DMS53 treated with DMSO at 0.1 percent for 48 hours (cell line): ENCODE results near the gene CMTM7.
"Not testable (repeated sequence)": the region's sequence is repeated elsewhere in the genome, so short reads cannot be mapped to it uniquely, and the experiment has no call there.

Source experiments
- DNase-seq: peaks from one replicate; lab custom pipeline; 2025; ENCODE audit not compliant: unreplicated experiment; lab: John Stamatoyannopoulos, UW

Gene CMTM7

DNA sequence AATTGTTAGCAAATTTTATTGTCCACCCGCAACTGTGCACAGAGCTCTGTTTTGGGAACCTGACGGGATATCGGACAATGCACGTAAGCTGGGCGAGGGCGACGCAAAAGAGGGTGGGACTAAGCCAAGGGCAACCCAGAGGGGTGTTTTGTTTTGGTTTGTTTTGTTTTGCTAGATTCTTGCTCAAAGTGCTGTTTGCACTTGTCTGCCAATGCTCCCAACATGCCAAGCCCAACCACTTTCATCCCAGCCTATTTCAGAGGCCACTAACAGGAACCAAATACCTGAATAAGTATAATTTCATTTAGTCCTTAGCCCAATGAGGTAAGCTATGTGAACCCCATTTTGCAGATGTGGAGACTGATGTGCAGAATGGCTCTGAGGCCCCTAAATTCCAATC, 9.7 kb upstream of the CMTM7 start:
- no peak for DNase-seq

DNA sequence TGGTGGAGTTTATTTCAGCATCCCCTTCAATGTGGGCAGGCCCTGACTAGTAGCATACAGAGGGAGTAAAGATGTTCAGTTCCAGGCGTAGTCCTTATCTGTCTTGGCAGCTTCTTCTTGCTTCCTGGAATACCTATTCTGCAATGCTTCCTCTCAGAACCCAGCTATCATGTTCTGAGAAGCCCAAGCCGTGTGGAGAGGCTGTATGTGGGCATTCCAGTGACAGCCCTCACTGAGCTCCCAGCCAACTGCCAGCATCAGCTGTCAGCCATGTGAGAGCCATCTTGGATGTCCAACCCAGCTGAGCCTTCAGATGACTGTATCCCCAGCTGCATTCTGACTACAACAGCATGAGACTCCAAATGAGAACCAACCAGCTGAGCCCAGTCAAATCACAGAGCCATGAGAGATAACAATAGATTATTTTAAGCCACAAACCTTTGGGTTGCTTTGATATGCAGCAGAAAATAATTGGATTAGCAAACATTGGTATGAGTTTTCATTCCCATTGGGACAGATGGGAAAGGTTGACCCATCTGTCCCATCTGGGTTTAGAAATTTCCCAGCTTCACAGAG, 8.4 kb upstream of the CMTM7 start:
- DNase-seq: no peak

DNA sequence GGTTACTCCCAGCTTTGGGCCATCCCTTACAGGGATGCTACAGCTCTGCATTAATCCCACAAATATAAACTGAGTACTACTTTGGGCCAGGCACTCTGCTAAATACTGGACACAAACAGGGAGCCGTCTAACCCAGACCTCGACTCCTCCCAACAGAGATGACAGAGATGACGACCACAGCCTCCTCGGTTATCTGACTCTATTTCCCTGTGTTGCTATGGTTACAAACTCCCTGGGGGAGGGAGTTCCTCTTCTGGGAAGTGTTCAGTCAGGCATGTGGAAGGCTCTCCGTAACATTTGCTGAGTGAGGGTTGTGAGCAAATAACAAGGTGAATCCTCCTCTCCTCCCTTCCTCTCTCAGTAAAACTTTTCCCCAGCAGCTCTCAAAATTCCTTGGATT, 6.7 kb upstream of the CMTM7 start:
- DNase-seq: no peak

DNA sequence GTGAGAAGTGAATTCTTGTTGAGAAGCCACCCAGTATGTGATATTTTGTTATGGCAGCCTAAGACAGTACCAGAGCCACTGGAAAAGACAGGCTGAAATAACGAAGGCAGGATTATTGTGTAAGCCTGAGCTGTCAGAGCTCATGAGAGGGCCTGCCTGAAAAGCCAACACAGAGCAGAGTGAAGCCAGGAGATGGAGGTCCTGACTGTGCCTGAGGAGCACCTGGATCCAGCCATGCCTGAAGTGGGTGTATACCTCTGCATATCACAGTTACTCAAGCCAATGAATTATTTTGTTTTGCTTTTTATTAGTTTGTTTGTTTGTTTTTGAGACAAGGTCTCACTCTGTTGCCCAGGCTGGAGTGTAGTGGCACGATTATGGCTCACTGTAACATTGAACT, 4.1 kb upstream of the CMTM7 start:
- no peak for DNase-seq

DNA sequence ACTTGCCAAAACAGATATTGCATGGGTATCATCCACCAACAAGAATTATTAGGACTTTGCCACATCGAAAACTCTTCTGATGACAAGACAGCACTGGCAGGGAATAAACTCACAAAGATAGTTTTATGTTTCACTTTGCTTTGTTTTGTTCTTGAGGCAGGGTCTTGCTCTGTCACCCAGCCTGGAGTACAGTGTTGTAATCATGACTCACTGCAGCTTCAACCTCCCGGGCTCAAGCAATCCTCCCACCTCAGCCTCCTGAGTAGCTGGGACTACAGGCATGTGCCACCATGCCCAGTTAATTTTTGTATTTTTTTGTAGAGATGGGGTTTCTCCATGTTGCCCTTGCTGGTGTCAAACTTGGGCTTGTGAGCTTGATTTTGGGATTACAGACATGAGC, 2.1 kb upstream of the CMTM7 start:
- not testable (repeated sequence) for DNase-seq

DNA sequence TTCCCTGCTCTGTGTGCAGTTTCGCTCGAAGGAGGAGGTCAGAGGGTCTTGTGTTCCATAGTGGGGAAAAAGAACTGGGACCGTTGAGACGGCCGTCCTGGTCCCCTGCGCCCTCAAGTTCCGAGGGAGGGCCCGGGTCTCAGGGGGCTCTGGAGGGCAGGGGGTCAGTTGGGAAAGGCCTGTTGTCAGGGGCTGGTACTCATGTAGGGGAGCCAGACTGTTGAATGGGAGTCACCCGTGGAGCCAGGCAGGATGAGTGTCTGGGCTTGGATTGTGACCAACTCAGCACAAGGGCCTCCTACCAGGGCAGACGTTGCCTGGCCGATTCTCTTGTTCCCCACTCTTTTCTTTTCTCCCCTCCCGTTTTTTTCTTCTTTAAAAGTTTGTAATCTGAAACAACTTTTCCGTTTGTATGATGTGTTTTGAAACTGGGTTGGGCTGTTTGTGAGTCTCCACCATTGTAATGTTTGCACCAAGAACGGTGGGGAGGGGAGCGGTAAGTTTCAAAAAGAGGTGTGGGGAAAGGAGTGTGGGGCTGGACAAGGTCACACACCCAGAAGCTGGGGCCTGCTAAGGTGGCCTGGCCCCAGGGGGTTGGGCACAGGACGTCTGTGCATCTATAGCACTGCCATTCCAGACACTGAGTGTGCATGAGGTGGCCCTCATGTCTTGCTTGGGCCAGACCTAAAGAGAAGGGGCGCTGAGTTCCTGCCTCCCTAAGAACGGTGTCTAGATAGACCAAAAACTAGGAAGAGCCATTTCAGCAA, 1.1 kb downstream of the CMTM7 start:
- no peak for DNase-seq

DNA sequence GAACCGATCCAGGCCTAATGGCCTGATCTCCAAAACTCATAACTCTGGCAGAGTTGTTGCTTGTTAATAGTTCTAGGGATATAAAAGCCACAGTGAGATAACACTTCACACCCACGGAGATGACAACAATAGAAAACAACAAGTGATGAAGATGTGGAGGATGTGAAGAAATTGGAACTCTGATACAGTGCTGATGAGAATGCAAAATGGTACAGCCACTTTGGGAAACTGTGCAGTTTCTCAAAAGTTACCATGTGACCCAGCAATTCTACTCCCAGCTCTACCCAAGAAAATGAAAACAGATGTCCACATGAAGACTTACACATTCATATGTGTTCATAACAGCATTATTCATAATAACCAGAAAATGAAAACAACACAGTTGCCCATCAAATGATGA, 3.8 kb downstream of the CMTM7 start:
- DNase-seq: no peak

DNA sequence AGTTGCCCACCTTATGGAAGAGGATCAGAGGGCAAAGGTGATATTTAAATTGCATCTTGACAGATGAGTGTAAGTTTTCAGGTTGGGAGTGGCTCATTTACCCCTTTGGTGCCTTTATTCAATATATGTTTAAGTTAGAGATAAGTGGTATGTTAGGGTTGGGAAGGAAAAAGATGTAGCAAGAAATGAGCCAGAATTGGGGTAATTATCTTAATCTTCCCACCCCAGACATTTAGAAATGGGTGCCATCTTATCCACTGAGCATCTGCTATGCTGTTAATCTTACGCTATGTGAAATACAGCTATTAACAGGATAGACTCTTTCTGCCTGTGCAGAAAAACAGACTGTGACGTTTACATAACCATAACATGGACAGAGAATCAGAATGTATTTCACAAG, 6.3 kb downstream of the CMTM7 start:
- no peak for DNase-seq

DNA sequence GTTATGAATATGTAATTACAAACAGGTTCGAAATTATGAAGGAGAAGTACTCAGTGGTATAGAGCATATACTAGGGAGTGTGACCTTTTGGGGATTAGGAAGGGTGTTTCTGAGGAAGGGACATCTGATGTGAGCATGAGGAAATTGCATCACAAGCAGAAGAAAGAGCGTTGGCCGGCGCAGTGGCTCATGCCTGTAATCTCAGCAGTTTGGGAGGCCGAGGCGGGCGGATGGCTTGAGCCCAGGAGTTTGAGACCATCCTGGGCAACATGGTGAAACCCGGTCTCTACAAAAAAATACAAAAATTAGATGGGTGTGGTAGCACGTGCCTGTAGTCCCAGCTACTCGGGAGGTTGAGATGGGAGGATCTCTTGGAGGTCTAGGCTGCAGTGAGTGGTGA, 6.9 kb downstream of the CMTM7 start:
- no peak for DNase-seq

DNA sequence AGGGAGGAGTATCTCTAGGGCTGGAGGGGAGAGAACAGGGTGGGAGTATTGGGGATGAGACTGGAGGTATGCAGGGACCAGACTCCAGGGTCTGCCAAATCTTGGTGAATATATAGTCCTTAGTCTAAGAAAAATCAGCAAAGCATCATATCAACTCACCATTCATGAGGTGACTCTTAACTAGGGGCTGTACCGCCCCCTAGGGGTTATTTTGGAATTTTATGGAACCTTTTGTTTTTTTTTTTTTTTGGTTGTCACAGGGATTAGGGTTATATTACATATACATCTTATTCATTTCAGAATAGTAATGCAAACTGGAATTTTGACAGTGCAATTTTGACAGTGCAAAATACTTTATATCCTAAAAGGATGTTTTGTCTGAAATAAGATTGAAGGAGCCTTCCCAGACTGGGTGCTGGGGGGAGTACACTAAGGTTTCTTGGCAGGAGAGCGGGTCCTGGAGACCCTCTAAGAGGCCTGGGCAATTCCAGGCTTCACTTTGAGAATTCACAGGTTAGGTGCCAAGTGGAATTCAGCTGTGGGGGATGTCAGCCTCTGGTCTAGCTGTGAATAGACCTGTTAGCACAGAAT, 7.5 kb downstream of the CMTM7 start:
- DNase-seq: no peak

DNA sequence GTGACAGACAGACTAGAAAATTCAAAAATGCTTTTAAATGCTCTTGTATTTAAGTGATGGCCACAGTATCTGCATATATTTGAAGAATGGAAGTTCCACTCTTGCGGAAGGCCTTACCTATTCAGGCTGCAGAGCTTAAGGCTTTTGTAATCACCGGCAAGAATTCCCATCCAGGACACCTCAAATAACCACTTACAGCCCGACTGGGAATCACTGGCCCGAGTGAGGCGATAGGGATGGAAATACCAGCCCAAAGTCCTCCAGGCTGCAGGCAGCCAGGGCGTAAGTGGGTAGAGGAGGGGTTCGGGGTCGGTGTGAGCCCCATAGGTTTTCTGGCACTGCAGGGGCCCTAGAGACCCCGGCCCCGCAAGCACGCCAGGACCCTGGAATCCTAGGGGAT, 9.5 kb downstream of the CMTM7 start:
- DNase-seq: no peak

DNA sequence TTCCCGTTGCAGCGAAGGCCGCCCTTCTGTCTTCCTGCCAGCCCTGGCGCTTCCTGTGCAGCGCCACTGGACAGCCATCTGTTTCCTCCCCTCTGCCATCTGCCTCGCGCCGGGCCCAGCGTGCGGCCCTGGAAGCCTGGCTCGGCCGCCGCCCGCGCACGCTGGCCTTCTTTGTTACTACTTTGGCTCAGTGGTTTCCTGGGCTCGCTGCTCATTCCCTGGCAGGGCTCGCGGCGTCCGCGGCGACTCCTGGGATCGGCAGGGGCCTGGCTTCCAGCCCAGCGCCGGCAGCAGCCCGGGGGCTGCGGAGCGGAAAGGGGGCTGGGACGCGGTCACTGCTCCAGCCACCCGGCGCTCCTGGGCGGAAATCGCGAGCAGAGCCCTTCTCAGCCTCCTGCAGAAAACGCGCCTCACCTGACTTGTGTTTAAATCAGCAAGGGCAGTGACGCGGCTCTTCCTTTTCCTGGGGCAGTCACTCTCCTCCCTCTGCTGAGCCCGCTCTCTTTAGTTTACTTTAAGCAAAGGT, 10.0 kb downstream of the CMTM7 start:
- peak; percentile 30 for DNase-seq

DNA sequence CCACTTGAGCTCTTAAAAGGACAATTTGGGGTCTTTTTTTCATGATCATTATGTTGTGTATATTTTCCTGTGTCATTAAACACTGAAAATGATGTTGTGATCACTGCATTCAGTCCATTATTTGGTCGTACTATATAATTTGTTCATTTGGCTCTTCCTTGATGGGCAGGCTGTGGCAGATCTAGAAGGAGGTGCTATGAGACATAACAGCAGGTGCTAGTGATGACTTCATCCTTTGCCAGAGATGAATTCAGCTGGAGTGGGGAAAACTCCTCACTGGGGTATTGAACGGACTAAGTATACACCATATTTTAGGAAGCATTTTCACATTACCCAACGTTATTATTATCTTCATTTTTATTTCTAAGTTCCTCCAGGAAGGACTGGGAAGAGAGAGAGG, 12.0 kb downstream of the CMTM7 start:
- no peak for DNase-seq

DNA sequence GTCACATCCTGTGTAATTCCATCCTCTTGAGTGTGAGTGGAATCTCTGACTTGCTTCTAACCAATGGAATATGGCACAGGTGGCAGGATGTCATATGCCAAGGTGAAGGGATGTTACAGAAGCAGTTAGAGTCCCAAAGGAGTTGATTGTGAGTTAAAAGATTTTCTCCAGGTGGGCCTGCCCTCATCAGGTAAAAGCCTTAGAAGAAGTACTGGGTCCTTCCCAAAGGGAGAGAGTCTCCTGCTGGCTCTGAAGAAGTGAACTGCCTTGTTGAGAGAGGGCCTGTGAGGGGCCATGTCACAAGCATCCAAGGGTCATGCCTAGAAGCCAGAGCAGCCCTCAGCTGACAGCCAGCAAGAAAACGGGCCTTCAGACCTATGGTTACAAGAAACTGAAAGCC, 13.1 kb downstream of the CMTM7 start:
- DNase-seq: no peak

DNA sequence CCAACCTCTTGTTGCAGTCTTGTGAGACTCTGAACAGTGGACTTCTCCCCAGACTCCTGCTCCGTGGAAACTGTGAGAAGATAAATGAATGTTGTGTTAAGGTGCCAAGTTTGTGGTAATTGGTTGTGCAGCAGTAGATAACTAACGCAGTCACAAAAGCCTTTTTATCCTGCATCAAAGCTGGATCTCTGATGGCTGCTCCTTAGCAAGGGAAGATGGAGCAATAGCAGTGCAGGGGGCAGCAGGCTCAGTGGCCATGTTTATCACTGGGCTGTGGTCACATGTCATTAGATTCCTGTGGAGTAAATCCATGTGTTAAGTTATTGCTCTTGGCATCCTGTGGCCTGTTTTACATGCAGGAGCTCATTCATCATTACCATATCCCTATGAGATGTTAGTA, 13.5 kb downstream of the CMTM7 start:
- no peak for DNase-seq

DNA sequence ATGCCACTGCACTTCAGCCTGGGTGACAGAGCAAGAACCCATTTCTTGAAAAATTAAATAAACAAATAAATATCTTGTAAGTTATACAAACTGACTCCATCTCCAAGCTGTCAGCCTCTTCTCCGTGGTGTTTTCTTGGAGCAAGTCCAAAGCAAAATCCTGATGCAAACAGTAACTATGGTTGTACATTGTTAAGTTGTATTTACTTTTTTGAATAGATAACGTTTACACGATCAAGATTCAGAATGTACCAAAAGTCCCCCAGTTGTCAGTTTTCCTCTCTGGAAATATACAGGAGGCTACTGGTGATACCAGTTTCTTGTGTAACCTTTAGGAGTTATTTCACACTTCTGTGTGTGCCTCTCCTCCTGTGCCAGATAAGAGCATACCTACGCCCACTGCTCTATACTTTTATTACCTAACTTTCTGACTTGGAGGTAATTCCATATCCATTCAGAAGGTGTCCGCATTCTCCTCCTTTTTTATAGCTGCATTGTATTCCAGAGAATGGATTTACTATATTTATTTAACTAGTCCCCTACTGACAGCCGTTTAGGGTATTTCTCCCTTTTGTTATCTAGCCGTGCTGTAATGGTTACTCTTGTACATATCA, 14.2 kb downstream of the CMTM7 start:
- no peak for DNase-seq

DNA sequence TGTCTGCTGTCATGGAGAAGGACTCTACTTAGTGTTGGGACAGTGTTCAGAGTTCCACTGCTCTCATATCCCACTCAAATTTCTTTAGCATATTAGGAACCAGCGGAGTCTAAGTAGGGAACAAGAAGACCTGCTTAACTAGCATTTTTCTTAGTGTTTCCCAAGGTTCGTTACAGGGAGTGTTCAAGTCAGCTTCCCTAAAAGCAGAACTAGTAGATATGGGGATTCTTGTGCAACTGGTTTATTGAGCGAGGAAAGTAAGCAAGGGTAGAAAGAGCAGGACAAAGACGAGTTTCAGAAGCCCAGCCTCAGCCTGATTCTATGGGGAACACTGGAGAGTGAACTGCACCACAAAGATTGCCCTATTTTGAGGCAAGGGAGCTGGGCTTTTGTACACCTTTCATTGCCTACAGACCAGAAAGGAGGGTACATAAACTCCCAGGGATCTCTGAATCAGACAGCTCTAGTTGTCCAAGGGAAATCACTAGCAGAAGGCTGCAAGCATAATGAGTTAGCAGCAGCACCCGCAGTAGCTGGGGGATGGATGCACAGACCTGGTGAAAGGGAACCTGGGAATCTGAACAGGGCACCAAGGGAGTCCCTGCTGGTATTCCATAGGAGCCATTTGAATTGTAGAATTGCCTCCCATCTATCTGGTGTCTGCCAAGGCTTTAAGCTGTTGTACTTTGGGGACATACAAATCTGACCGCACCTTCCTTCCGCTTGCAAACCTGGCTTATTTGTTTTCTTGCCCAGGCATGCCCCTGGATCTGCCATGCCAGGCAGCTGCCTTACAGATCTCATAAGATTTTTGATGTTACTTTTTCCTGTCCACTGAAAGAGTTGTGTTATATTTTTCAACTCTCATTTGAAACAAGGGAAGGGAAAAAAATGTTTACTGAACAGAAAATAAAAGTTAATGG, 15.1 kb downstream of the CMTM7 start:
- no peak for DNase-seq

DNA sequence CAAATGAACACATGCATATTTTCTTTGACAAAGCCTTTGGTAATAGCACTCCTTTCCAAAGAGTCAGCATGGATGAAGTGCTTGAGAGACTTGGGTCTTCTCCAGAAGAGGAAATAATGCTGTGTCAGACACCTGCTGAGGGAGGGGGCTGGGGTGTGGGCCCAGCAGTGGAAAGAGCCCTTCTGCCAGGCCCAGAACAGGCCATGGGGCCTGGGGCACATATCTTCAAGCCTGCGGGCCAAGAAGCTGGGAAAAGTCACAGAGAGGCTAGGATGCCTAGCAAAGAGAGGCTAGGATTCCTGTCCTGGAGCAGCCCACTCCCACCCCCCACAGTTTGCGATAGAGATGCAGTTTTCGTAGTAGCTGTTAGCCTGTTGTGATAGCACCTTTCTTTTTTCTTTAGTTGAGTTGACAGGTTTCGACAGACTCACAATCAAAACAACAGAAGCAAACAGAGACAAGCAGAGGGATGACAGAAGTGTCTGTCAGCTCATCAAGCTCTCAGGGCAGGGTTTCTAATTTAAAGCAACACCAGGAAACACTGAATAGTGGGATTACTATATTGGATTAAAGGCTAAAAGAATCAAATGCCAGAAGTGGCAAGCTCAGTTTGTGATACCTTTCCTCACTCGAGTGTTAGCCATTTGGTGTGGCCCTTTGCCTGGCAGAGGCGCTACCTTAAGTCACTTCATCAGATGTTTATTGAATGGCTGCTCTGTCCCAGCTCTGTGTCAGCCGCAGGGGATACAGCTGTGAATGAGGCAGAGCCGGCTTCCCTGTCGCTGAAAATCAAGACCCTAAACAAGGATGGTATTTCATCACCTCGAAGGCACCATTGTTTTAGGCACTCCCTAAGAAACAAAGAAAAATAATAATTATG, 19.0 kb downstream of the CMTM7 start:
- no peak for DNase-seq

DNA sequence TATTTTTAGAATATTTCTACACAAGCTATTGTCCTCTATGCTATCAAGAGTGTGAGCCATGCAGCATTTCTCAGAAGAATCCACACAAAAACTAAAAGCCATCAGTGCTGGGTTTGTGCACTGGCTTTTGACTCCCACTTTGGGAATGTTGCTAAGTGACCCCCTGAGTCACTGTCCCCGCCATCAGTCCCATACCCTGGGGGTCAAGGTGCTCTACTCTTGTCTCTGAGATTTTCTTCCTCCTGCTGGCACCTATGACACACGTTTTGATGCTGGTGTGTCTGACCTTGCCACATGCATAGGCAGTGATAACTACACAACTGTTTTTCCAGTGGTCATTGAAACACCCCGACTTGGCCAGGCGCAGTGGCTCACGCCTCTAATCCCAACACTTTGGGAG, 19.8 kb downstream of the CMTM7 start:
- DNase-seq: no peak

DNA sequence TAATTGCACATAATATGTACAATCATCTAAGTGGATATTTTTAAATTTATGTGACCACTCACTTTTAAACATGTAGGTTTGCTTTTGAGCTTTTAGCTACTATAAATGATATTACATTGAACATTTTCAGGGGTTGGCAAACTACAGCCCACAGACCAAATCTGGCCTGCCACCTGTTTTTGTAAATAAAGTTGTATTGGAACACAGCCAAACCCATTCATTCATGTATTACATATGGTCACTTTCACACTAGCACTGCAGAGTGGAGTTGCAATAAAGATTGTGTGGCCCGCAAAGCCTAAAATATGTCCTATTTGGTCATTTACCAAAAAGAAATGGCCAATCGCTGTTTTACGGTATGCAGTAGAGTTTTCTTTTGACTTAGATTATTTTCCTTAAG, 21.2 kb downstream of the CMTM7 start:
- DNase-seq: no peak
